Measurements from ENCODE around the gene GATA1.

GATA1 gene

DNA sequence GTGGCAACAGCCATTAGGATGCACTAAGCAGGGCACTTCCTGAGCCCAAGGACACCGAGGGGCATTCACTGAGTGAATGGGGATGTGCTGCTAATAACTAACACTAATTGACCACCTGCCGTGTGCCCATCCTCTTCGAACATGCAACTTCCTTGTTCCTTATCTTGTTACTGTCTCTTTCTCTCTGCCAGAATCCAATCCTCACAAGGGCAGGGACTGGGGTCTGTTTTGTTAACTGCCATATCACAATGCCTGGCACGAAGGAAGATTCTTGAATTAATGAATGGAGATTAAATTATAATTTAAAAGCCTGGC is 41.2 kb downstream of the GATA1 start:
- TF ChIP-seq, protein P1, sequence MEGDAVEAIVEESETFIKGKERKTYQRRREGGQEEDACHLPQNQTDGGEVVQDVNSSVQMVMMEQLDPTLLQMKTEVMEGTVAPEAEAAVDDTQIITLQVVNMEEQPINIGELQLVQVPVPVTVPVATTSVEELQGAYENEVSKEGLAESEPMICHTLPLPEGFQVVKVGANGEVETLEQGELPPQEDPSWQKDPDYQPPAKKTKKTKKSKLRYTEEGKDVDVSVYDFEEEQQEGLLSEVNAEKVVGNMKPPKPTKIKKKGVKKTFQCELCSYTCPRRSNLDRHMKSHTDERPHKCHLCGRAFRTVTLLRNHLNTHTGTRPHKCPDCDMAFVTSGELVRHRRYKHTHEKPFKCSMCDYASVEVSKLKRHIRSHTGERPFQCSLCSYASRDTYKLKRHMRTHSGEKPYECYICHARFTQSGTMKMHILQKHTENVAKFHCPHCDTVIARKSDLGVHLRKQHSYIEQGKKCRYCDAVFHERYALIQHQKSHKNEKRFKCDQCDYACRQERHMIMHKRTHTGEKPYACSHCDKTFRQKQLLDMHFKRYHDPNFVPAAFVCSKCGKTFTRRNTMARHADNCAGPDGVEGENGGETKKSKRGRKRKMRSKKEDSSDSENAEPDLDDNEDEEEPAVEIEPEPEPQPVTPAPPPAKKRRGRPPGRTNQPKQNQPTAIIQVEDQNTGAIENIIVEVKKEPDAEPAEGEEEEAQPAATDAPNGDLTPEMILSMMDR (IDR thresholded peaks at IDR 0.05), result no peak

DNA sequence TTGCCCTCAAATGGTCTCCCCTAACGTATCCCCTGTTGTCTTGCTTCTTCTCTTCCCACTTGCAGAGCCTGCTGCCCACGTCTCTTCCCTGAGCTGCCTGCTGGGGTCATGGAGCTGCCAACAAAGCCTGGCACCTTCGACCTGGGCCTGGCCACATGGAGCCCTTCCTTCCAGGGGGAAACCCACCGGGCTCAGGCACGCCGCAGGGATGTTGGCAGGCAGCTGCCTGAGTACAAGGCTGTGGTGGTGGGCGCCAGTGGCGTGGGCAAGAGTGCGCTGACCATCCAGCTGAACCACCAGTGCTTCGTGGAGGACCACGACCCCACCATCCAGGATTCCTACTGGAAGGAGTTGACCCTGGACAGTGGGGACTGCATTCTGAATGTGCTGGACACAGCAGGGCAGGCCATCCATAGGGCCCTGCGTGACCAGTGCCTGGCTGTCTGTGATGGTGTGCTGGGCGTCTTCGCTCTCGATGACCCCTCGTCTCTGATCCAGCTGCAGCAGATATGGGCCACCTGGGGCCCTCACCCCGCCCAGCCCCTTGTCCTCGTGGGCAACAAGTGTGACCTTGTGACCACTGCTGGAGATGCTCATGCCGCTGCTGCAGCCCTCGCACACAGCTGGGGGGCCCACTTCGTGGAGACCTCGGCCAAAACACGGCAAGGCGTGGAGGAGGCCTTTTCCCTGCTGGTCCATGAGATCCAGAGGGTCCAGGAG is 42.8 kb downstream of the GATA1 start:
- Histone ChIP-seq H3K27ac (no peak overlapping the region), H3K36me3 (ENCODE audit: control insufficient read depth, insufficient read depth, low read length) (no peaks in the 10 kb centered on the region), H2AFZ (no peak overlapping the region), H3K4me2 (ENCODE audit: low read length) (no peak overlapping the region), H3K9ac (no peak overlapping the region), H3K4me3 (ENCODE audit: low read depth, low read length) (no peak overlapping the region), H3K4me1 (no peaks in the 10 kb centered on the region), H3K27me3 (ENCODE audit: control insufficient read depth, insufficient read depth, low read length) (no peaks in the 10 kb centered on the region), H3K79me2 (no peaks in the 10 kb centered on the region), H3K9me3 (ENCODE audit: control insufficient read depth, low read length) (no peaks in the 10 kb centered on the region)
- TF ChIP-seq, protein P1 (IDR thresholded peaks at IDR 0.05), result no peak

More for the DNA sequence above, 41.2 kb downstream of the GATA1 start:
- Histone ChIP-seq H3K4me1 (no peaks in the 10 kb centered on the region), H2AFZ (no peak overlapping the region), H3K36me3 (ENCODE audit: control insufficient read depth, insufficient read depth, low read length) (no peaks in the 10 kb centered on the region), H3K4me3 (ENCODE audit: low read depth, low read length) (no peak overlapping the region), H3K27me3 (ENCODE audit: control insufficient read depth, insufficient read depth, low read length) (no peaks in the 10 kb centered on the region), H3K79me2 (no peaks in the 10 kb centered on the region), H3K9me3 (ENCODE audit: control insufficient read depth, low read length) (no peaks in the 10 kb centered on the region), H3K9ac (no peak overlapping the region), H3K4me2 (ENCODE audit: low read length) (no peak overlapping the region), H3K27ac (no peak overlapping the region)

DNA sequence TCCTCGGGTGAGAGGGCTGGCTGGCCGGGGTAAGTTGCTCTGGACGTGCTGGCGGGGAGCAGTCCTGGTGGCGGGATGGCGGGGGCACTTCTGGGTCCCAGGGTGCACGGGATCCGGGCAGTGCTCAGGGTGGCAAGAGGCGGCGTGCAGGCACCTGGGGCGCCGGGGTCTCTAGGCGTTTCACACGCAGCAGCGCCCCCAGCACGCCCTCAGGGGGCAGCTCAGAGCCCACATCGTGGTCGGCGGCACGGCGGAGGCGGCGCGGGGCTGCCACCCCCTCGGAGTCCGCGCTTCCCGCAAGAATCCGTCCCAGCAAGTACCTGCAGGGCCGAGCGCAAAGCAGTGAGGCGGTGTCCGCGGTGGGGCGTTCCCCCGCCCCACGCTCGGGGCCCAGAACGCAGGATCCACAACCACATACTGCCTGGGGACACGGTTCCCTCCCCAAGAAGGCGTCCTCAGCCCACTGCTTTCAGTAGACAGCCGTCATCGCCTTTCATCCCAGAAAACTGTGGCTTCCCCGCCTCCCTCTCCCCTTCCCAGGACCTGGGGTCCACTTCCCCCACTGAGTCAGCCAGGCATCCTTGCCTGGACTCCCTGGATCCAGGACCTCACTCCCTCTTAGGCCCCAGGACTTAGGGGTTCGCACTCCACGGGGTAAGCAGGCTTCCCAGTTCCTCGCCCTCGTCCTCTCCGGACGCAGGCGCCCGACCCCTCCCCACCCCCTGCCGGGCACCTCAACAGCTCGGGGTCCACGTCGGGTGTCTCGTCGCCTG is 44.9 kb downstream of the GATA1 start:
- no peak overlapping the region for H3K4me2 ChIP-seq (ENCODE audit: low read length)
- H3K27me3 ChIP-seq (ENCODE audit: control insufficient read depth, insufficient read depth, low read length), result no peaks in the 10 kb centered on the region
- no peaks in the 10 kb centered on the region for H3K79me2 ChIP-seq
- H3K9me3 ChIP-seq (ENCODE audit: control insufficient read depth, low read length), result no peaks in the 10 kb centered on the region
- no peak overlapping the region for H2AFZ ChIP-seq
- H3K27ac ChIP-seq, result no peak overlapping the region
- no peak overlapping the region for H3K9ac ChIP-seq
- H3K36me3 ChIP-seq (ENCODE audit: control insufficient read depth, insufficient read depth, low read length), result no peaks in the 10 kb centered on the region
- H3K4me1 ChIP-seq, result no peaks in the 10 kb centered on the region
- no peak overlapping the region for H3K4me3 ChIP-seq (ENCODE audit: low read depth, low read length)
- TF ChIP-seq, protein P1 (IDR thresholded peaks at IDR 0.05), result no peak

DNA sequence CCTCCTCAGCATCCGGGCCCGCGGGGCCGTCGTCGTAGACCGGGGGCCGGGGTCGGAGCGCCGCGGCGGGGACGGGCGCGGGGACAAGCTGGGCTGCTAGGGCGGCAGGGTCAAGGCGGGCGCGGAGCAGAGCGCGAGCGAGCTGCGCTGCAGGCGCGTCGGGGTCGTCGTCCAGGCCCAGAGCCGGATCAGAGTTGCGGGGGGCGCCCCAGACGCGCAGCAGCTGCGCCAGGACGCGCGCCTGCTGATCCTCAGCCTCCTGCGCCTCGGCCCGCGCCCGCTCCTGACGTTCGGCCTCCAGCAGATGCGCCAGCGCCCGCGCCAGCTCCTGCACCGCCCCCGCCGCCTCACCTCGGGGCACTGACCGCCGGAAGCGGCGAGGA is 45.5 kb downstream of the GATA1 start:
- H3K9ac ChIP-seq, result no peak overlapping the region
- H3K36me3 ChIP-seq (ENCODE audit: control insufficient read depth, insufficient read depth, low read length), result no peaks in the 10 kb centered on the region
- H3K27me3 ChIP-seq (ENCODE audit: control insufficient read depth, insufficient read depth, low read length), result no peaks in the 10 kb centered on the region
- H3K9me3 ChIP-seq (ENCODE audit: control insufficient read depth, low read length), result no peaks in the 10 kb centered on the region
- TF ChIP-seq, protein P1 (IDR thresholded peaks at IDR 0.05), result no peak
- H3K27ac ChIP-seq, result no peak overlapping the region
- H2AFZ ChIP-seq, result no peak overlapping the region
- H3K4me3 ChIP-seq (ENCODE audit: low read depth, low read length), result no peak overlapping the region
- H3K4me2 ChIP-seq (ENCODE audit: low read length), result no peak overlapping the region
- H3K4me1 ChIP-seq, result no peaks in the 10 kb centered on the region
- H3K79me2 ChIP-seq, result no peaks in the 10 kb centered on the region
